ENCODE measurements around the gene OAS3.

DNA sequence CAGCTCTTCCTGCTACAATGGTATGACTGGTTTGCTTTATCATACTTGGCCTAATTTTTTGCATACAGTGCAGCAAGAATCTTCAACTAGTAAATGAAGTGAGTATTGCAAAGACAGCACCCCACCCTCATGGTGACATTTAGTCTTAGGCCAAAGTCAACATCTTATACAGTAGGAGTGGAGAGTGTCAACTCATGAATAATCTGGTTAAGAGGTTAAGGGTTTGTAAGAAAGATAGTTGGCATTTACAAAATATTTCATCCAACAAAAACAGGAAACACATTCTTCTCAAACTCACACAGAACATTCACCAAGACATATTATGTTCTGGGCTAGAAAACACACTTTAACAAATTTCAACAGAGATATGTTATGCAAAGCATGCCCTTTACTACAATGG is 33.7 kb upstream of the OAS3 start:
- TF ChIP-seq ZFP30 (CRISPR knock-in tag; IDR thresholded peaks at IDR 0.05) (no peak), PATZ1 (CRISPR knock-in tag; IDR thresholded peaks at IDR 0.05; ENCODE audit: borderline replicate concordance) (no peak), ESRRG (CRISPR knock-in tag; IDR thresholded peaks at IDR 0.05) (no peak), POU6F1 (CRISPR knock-in tag; IDR thresholded peaks at IDR 0.05; ENCODE audit: borderline replicate concordance, low read depth) (no peak), RARB (CRISPR knock-in tag; IDR thresholded peaks at IDR 0.05) (no peak)

Measured in SK-N-SH treated with all-trans-retinoic acid at 6 μM for 48 hours (cell line).